Hepatocyte (in vitro differentiated cells): ENCODE measurements around the gene VIL1. TPM values are rescaled to one million over a fixed set of nuclear protein-coding genes. Genes with fewer than 3 reads are reported as not detected.

ENCODE experiments used
- DNase-seq: peaks from one replicate; pipeline ENCODE4 v3.0.0-alpha.2; 2016; ENCODE audit warnings: low spot score
- H2AFZ ChIP-seq: fragments of 200-600 bp; sonication (generic); 2 replicates; pipeline ENCODE4 v1.6.0; 2016; ENCODE audit warnings: antibody characterized with exemption, mild to moderate bottlenecking
- H3K27ac ChIP-seq: fragments of 200-600 bp; sonication (generic); 2 replicates; pipeline ENCODE4 v1.5.1; 2016; ENCODE audit warnings: mild to moderate bottlenecking
- H3K27me3 ChIP-seq: fragments of 200-600 bp; sonication (generic); 2 replicates; pipeline ENCODE4 v1.6.1; 2016
- H3K36me3 ChIP-seq: fragments of 200-600 bp; sonication (generic); replicated peaks from 2 replicates; pipeline ENCODE4 v1.5.1; 2016; ENCODE audit warnings: low read depth; ENCODE audit not compliant: insufficient read depth
- H3K4me1 ChIP-seq: fragments of 200-600 bp; sonication (generic); 2 replicates; pipeline ENCODE4 v1.5.1; 2016; ENCODE audit warnings: mild to moderate bottlenecking, moderate library complexity; ENCODE audit not compliant: insufficient read depth
- H3K4me2 ChIP-seq: fragments of 200-600 bp; sonication (generic); 2 replicates; pipeline ENCODE4 v1.6.0; 2016
- H3K4me3 ChIP-seq: fragments of 200-600 bp; sonication (generic); 2 replicates; pipeline ENCODE4 v1.5.1; 2016; ENCODE audit warnings: mild to moderate bottlenecking
- H3K79me2 ChIP-seq: fragments of 200-600 bp; sonication (generic); 2 replicates; pipeline ENCODE4 v1.6.0; 2017; ENCODE audit warnings: mild to moderate bottlenecking
- H3K9me2 ChIP-seq: fragments of 200-600 bp; sonication (generic); replicated peaks from 2 replicates; pipeline ENCODE4 v1.6.0; 2017; ENCODE audit warnings: mild to moderate bottlenecking; ENCODE audit not compliant: insufficient read depth
- H3K9me3 ChIP-seq: fragments of 200-600 bp; sonication (generic); 2 replicates; pipeline ENCODE4 v1.5.1; 2016; ENCODE audit warnings: low read depth, mild to moderate bottlenecking
- H4K20me1 ChIP-seq: fragments of 200-600 bp; sonication (generic); 2 replicates; pipeline ENCODE4 v1.6.0; 2016; ENCODE audit warnings: mild to moderate bottlenecking; ENCODE audit not compliant: insufficient read depth, poor library complexity, severe bottlenecking
- CTCF ChIP-seq: fragments of 200-600 bp; sonication (generic); IDR thresholded peaks from 2 replicates; pipeline ENCODE4 v1.5.1; 2016; ENCODE audit warnings: antibody characterized with exemption, mild to moderate bottlenecking; ENCODE audit not compliant: poor library complexity
- EZH2 ChIP-seq: fragments of 200-600 bp; sonication (generic); IDR thresholded peaks from 2 replicates; pipeline ENCODE4 v1.6.1; 2016; ENCODE audit warnings: antibody characterized with exemption, mild to moderate bottlenecking, borderline replicate concordance
- EZH2phosphoT487 ChIP-seq: fragments of 200-600 bp; sonication (generic); IDR thresholded peaks from one replicate; pipeline ENCODE4 v1.6.1; 2018; ENCODE audit warnings: antibody characterized with exemption, mild to moderate bottlenecking, low read depth, moderate library complexity; ENCODE audit not compliant: unreplicated experiment, severe bottlenecking
- WGBS: methylation state at CpG from one replicate; pipeline ENCODE4 v1.1.6; 2016; ENCODE audit warnings: low lambda C conversion rate; ENCODE audit errors: missing lambda C conversion rate; 5-methylcytosine and 5-hydroxymethylcytosine counted together
- polyA plus RNA-seq: library from polyadenylated mRNA; unstranded; fragments of >200 nt; fragmentation: Nextera tagmentation; extraction: Ambion mirVana; gene quantifications from 2 replicates; pipeline ENCODE4 v1.2.1, GENCODE V29; 2016
- total RNA-seq: library from RNA; depleted of rRNA; stranded (reverse); fragments of >200 nt; gene quantifications from 2 replicates; pipeline ENCODE4 v1.2.3, GENCODE V29; 2014

Gene VIL1
- total and polyA plus RNA-seq, 2 experiments from 2014 or later, result 160 to 261 TPM

GRCh38 chr2:218471982-218472381 lies 53.1 kb downstream of the VIL1 start:
- Histone ChIP-seq H3K4me3 (no peak overlapping the region), H4K20me1 (no peaks in the 10 kb centered on the region), H2AFZ (no peak overlapping the region), H3K79me2 (no peaks in the 10 kb centered on the region), H3K27me3 (no peaks in the 10 kb centered on the region), H3K9me3 (no peaks in the 10 kb centered on the region), H3K4me1 (peaks cover 6% of the 10 kb centered on the region), H3K9me2 (no peaks in the 10 kb centered on the region), H3K27ac (no peak overlapping the region), H3K4me2 (no peak overlapping the region), H3K36me3 (no peaks in the 10 kb centered on the region)
- DNase-seq, result no peak
- TF ChIP-seq EZH2 (no peak), EZH2phosphoT487 (no peak), CTCF (no peak)
- WGBS, result 96% methylated on average over 5 of the region's 5 CpGs

- Histone ChIP-seq H3K27ac (no peak overlapping the region), H3K27me3 (no peaks in the 10 kb centered on the region), H4K20me1 (no peaks in the 10 kb centered on the region), H3K79me2 (no peaks in the 10 kb centered on the region), H3K4me2 (no peak overlapping the region), H3K9me2 (no peaks in the 10 kb centered on the region), H3K9me3 (no peaks in the 10 kb centered on the region), H3K4me3 (no peak overlapping the region), H2AFZ (no peak overlapping the region), H3K36me3 (no peaks in the 10 kb centered on the region), H3K4me1 (peaks cover 6% of the 10 kb centered on the region)
- no peak for TF ChIP-seq EZH2phosphoT487
- TF ChIP-seq EZH2, result no peak
- no peak for TF ChIP-seq CTCF
- no peak for DNase-seq
These were observed 54.1 kb downstream of the VIL1 start for GRCh38 chr2:218472988-218473387.

GRCh38 chr2:218474527-218474926 lies 55.6 kb downstream of the VIL1 start:
- H3K4me2 ChIP-seq, result no peak overlapping the region
- H3K36me3 ChIP-seq, result no peaks in the 10 kb centered on the region
- H4K20me1 ChIP-seq, result no peaks in the 10 kb centered on the region
- TF ChIP-seq EZH2phosphoT487 (no peak), EZH2 (no peak), CTCF (no peak)
- no peaks in the 10 kb centered on the region for H3K79me2 ChIP-seq
- no peak overlapping the region for H2AFZ ChIP-seq
- no peak overlapping the region for H3K4me3 ChIP-seq
- H3K9me2 ChIP-seq, result no peaks in the 10 kb centered on the region
- DNase-seq, result peak; percentile 18
- H3K27me3 ChIP-seq, result no peaks in the 10 kb centered on the region
- peak overlapping the region; percentile 45 for H3K27ac ChIP-seq
- 84% methylated on average over 3 of the region's 3 CpGs for WGBS
- peaks cover 6% of the 10 kb centered on the region for H3K4me1 ChIP-seq
- no peaks in the 10 kb centered on the region for H3K9me3 ChIP-seq

GRCh38 chr2:218476676-218477075 lies 57.8 kb downstream of the VIL1 start:
- Histone ChIP-seq H3K27me3 (no peaks in the 10 kb centered on the region), H3K9me3 (no peaks in the 10 kb centered on the region), H3K79me2 (no peaks in the 10 kb centered on the region), H3K27ac (peak overlapping the region; percentile 72), H2AFZ (no peak overlapping the region), H3K4me3 (no peak overlapping the region), H3K4me1 (peaks cover 6% of the 10 kb centered on the region), H3K4me2 (peak overlapping the region; percentile 53), H4K20me1 (no peaks in the 10 kb centered on the region), H3K9me2 (no peaks in the 10 kb centered on the region), H3K36me3 (no peaks in the 10 kb centered on the region)
- TF ChIP-seq EZH2phosphoT487 (no peak), EZH2 (no peak), CTCF (no peak)
- WGBS, result 57% methylated on average over 3 of the region's 3 CpGs
- peak; percentile 56 for DNase-seq
